Stimulated activated CD8-positive, alpha-beta memory T cell treated with anti-CD3 and anti-CD28 coated beads, Interleukin-2, amount 100 ng/mL, for 48 hours (primary cell): ENCODE results near the gene AKAP10.
A peak's percentile ranks its signal among the peaks of the same experiment; 100 is the strongest.
"Not testable (repeated sequence)": the region's sequence is repeated elsewhere in the genome, so short reads cannot be mapped to it uniquely, and the experiment has no call there.

Experiments used
- DNase-seq, 2 donors: peaks; one replicate each; pipeline ENCODE4 v3.0.0-alpha.2; 2020; ENCODE audit warnings: low read depth in 2 of 2

AKAP10 gene

DNA sequence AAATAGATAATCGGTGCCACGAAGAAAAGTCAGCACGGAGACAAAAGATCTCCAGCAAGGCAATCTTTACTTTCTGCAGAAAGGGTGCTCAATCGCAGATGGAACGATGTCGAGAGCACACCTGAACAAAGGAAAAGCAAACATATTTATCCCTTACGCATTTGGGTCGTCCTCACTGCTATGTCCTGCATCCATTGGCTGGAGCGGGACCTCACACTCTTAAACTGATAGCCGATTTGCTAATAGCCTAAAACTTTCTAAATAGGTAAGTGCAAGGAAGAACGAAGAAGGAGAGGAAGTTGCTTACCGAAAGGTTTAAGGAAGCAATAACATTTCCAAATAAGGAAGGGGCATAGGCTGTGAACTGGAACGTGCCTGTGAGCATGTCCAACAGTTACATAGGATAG, 1.2 kb upstream of the AKAP10 start:
- DNase-seq: no peak

DNA sequence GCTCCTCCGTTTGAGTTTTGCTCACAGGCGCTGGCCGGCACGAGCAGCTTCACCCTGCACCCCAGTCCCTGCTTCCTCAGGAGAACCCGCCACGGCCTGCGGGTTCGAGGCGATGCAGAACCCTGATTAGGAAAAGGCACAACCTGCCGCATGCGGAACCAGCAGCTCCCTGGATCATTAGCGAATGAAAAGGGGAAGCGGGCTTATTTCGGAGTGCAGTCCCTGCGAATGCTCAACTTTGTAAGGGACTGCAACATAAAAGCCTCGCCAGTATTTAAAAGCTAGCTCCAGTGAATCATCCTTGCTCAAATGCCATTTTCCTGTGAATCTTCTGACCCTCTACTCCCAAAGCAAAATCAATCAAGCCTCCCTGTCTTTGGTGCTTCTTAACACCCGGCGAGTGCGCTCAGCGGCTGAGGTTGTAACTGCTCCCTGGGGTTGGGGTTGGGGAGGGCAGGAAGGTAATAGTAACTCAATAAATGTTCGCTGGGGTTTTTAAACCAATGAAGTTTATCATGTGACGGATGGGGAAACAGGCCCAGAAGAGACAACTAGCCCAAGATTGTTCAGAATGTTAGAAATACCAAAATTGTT, 678 bp upstream of the AKAP10 start:
- DNase-seq: peak in 1 of 2 donors; percentile 6

DNA sequence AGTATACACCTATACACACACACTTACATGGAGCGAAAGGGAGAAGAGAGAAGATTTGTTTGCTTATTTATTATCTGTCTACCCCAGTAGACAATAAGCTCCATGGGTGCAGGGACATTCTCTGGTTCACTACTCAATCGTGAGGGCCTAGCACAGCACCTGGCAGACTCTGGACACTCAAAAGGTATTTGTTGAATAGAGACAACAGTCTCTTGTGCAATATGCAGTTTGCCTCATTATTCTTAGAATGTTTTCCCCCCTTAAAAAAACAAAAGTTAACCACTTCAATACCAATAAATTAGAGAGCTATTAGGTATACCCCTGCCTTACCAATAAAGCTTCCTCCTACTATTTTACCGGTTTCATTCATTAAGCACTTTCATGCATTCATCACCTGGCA, 2.0 kb downstream of the AKAP10 start:
- no peak for DNase-seq

DNA sequence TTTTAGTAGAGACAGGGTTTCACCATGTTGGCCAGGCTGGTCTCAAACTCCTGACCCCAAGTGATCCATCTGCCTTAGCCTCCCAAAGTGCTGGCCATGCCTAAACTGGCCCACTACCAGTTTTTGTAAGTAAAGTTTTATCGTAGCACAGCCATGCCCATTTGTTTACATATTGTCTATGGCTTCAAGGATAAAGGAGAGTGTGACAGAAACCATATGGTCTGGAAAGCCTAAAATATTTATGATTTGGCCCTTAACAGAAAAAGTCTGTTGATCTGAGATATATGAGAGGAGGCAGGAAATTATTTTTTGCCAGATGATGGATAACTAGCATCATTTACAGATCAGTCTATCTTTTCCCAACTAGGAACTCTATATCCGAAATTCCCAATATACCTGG, 4.5 kb downstream of the AKAP10 start:
- no peak for DNase-seq

DNA sequence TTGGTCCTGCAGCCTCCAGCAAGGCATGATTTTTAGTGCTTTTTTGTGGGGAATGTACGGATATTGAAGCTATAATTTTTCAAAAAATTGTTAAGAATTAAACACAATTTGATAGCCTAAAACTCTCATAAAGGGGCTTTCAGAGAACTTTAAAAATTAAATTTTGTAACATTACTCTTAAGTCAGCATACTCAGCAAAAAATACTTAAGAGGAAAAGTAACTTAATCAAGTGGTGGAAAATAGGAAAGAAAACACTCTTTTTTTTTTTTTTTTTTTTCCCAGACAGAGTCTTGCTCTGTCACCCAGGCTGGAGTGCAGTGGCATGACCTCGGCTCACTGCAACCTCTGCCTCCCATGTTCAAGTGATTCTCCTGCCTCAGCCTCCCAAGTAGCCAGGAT, 14.7 kb downstream of the AKAP10 start:
- DNase-seq: not testable (repeated sequence)

DNA sequence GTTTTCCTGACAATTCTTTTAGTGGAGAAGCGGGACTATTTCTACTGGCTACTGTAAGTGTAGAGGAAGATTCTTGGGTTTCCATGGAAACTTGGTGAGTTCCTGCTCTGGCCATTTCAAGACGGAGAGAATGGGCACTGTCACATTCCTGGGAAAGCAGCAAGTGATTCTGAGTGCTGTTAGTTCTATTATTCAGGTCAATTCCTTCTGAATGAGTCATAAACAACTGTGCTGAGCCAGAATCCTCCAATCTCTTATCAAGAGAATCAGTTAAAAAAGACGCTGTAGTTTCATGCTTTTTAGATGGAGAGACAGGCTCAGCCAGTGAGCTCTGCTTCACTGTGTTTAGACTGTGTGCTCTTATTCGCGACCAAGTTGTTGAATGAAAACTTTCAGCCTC, 19.6 kb downstream of the AKAP10 start:
- no peak for DNase-seq

DNA sequence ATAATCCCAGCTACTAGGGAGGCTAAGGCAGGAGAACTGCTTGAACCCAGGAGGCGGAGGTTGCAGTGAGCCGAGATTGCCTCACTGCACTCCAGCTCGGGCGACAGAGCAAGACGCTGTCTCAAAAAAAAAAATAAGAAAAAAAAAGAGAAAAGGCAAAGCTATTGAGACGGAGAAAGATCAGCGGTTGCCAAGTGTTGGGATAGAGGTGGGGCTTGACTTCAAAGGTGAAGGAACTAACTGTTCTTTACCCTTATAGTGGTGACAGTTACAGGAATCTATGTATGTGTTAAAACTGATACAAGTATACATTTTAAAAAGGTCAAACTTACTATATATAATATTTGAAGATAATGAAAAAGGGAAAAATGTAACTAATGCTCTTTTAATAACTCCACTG, 22.5 kb downstream of the AKAP10 start:
- no peak for DNase-seq

DNA sequence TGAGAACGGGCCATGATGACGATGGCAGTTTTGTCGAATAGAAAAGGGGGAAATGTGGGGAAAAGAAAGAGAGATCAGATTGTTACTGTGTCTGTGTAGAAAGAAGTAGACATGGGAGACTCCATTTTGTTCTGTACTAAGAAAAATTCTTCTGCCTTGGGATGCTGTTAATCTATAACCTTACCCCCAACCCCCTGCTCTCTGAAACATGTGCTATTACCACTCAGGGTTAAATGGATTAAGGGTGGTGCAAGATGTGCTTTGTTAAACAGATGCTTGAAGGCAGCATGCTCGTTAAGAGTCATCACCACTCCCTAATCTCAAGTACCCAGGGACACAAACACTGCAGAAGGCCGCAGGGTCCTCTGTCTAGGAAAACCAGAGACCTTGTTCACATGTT, 26.2 kb downstream of the AKAP10 start:
- DNase-seq: not testable (repeated sequence)

DNA sequence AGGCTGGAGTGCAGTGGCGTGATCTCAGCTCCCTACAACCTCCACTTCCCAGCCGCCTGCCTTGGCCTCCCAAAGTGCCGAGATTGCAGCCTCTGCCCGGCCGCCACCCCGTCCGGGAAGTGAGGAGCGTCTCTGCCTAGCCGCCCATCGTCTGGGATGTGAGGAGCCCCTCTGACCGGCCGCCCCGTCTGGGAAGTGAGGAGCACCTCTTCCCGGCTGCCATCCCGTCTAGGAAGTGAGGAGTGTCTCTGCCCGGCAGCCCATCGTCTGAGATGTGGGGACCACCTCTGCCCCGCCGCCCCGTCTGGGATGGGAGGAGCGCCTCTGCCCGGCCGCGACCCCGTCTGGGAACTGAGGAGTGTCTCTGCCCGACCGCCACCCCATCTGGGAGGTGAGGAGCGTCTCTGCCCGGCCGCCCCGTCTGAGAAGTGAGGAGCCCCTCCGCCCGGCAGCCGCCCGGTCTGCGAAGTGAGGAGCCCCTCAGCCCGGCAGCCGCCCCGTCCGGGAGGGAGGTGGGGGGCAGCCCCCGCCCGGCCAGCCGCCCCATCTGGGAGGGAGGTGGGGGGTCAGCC, 26.9 kb downstream of the AKAP10 start:
- not testable (repeated sequence) for DNase-seq

DNA sequence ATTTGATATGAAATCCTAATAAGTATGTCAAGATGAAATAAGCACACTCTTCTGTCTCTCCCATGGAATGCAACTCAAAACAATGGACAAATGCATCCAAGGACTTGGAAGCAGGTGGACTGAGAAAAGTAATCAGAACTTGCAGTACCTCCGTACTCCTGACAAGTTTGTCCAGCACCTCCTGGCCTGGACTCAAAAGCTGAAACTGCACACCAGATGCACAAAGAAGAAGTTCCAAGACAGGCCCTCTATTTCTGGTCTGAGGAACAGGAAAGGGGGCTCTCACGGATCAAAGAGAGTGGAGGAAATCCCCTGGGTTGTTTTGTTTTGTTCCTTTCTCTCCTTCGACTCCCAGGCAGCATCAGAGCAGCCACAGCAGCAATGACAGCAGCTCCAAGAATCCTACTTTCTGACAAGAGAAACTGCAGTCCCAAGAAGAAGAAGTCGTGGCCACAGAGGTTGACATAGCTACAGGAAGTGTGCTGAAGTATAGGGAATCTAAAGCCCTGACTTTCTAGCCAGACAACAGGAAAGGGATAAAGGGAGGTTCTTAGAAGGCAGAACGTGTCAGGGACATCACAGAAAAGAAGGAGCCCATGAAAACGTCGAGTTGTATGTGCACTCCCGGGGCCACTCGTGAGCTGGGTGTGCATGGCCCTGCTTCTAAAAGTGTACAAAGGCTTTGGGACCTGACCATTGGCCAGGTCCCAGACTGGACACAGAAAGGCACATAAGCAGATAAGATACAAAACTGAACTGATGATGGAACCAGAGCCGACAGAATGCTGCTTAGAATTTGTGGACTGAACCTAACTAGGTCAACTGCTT, 29.3 kb downstream of the AKAP10 start:
- no peak for DNase-seq

DNA sequence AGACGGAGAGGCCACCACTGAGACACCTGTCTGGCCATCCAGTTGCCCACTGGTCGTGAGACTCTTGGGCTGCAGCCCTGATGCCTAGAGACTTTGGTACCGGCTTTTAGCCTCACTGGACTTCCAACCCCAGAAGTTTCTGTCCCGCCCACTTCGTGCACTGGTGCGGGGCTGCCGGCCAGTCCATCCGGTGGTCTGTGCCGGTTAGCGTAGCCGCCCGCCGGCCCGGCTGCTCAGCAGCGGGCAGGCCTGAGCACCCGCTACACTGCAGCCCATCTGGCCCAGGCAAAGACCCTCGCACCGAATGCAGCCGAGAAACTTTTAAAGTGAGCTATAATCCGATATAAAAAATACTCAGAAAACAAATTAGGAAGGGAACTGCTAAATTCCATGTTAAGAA, 30.7 kb downstream of the AKAP10 start:
- no peak for DNase-seq

DNA sequence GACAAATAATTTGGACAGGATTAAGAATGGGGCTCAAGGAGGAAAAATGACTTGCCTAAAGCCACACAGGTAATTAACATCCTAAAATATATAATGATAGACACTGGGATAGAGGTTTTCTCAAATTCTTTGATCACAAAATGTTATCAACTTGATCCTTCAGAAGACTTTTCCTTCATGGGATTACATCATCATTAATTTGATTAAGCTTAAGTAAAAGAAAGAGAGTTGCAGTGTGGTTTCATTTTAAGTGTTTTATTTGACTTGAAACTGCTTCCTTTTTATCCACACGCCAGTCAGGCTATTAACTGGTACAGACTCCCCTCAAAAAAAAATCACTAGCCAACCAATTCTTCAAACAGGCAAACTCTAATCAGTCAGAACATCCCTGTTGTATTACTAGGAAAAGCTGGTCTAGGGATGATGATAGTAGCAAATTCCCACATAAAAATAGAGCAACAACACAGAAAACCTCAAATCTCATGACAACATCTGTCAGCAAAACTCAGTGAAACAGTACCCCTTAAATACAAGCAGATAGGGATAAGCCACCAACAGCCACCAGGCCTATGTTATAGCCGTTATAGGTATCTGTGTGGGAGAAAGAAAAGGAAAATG, 32.5 kb downstream of the AKAP10 start:
- DNase-seq: no peak

DNA sequence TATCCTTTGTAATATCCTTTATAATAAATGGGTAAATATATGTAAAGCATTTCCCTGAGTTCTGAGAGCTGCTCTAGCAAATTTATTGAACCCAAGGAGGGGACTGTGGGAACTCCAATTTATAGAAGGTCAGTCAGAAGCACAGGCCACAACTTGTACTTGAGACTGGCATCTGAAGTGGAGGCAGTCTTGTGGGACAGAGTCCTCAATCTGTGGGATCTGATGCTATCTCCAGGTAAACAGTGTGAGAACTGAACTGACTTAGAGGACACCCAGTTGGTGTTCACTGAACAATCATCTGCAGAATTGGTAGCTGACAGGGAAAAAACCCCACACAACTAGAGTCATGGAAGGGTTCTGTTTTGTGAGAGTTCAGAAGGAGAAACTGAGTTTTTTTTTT, 34.0 kb downstream of the AKAP10 start:
- no peak for DNase-seq

DNA sequence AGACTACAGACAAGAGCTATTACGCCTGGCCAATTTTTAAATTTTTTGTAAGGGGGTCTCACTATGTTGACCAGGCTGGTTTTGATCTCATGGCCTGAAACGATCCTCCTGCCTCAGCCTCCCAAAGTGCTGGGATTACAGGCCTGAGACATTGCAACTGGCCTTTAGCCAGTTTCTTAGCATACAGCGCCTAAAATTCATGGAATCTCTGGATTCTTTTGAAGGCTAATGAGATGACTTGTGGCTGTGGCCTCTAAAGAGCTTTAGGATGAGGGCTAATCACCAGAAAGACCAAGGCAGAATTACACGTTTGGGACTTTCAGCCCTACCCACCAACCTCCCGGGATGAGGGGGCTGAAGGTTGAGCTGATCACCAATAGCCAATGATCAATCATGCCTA, 34.6 kb downstream of the AKAP10 start:
- no peak for DNase-seq

DNA sequence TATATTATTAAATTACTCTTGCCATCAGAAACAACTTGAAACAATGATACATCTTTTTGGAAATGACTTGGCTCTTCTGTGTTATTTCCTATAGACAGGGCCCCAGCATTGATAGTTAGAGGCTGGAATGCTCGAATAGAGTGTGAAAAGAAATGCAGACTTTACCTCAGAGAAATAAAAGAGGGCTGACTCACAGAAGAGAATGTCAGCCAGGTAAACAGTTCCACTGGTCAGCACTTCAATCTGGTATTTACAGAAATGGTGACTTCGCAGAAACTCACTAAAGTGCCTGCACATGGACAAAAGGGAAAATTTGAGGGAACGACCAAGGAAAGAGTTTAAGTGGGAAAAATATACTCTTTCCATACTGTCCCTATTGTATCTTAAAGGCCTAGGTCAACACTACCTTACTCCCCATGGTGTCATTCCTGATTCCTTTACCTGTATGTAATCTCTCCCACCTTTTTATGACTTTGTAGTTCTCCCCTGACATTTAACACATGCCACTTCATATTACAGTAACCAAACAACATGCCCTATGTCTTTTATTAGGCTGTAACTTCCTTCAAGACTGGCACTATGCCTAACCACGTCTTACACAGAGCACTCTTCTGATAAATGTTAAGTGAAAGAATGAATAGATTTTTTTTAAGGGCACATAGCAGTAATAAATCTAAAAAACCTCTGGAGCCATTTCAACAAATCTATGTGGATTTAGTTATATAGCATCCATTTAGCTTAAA, 36.7 kb downstream of the AKAP10 start:
- no peak for DNase-seq

DNA sequence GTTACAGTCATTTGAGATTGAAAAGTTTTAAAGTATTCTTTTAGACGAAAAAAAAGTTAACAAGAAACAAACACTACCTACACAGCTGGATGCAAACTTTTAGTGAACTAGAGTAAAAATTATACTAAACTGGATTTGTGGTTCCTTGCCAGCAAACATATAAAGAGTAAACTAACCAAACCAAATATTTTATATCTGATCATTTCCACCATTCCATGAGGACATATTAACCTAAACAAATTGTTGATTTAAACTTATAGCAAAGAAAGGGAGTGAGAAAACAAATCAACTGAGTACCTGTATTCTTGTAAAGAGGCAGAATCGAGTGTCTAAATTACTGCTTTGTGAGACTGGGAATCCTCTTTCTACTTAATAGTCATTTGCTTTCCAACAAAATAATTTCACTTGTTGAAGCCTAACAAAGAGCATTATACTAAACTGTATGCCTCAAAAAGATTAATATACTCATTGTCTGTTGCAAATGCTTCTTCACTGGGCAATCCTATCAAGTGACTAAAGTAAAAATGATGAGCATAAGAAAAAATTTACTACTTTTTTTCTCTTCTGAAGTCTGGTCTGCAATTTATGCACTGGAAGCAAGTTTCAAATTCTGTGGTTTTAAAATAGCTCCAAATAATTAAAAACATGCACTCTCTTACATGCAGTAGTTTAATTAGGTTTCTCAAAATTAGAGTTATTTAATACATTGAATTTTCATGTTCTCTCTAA, 37.5 kb downstream of the AKAP10 start:
- no peak for DNase-seq

DNA sequence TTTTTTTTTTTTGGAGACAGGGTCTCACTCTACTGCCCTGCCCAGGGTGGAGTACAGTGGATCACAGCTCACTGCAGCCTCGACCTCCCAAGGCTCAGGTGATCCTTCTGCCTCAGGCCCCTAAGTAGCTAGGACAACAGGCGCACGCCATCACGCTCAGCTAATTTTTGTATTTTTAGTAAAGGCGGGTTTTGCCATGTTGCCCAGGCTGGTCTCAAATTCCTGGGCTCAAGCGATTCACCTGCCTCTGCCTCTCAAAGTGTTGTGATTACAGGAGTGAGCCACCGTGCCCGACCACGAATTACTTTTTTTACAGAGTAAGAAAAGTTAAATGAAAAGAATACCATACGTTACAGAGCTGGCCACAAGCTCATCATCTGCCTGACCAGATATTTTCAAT, 38.9 kb downstream of the AKAP10 start:
- no peak for DNase-seq

DNA sequence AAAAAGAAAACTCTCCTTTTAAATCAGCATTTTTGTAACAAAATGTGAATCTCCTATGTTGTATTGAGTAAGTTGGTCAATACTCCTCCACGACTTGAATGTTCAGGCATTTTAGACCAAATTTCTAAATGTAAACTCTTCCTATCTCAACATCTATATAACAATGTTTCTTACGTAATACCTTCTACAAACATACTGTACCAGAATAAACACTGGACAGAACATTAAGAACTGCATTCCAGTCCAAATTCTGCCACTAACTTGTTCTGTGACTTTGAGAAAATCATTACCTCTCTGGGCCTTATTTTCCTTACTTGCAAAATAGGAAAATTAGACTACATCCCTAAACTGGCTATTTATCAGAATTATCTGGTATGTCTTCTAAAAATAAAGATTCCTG, 40.1 kb downstream of the AKAP10 start:
- no peak for DNase-seq

DNA sequence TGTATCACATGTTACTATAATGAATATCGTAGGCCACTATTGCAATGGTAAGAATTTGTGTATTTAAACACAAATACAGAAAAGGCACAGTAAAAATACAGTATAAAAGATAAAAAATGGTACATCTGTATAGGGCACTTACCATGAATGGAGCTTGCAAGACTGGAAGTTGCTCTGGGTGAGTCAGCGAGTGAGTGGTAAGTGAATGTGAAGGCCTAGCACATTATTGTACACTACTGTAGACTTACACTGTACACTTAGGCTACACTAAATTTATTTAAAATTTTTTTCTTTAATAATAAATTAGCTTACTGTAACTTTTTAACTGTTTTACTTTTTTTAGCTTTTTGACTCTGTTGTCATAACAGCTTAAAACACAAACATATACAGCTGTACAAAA, 42.5 kb downstream of the AKAP10 start:
- DNase-seq: no peak

DNA sequence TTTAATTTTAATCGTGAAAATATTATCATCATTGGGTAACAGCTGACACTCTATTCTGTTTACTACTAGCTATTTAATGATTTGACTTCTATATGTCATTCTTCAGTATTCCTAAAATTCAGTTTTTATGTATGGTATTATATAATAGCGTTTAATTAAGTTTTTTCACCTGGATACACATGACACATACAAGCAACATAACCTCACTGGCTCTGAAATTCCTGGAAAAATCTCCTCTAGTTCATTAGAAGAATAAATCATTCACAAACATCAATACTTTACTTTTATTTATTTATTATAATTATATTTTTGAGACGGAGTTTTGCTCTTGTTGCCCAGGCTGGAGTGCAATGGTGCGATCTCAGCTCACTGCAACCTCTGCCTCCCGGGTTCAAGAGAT, 44.0 kb downstream of the AKAP10 start:
- no peak for DNase-seq

DNA sequence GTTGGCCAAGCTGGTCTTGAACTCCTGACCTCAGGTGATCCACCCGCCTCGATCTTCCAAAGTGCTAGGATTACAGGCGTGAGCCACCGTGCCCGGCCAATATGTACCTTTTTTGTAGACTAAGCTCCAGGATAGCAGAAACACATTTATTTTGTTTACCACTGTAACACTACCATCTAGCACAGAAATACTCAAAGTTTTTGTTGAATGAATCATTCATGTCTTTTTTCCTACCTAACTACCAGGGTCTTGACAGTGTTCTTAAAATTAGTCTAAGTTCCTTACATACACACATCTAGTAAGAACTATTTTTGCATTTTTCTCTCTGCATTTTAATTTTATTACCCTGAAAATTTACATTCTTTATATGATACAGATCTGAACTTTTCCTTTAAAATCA, 44.4 kb downstream of the AKAP10 start:
- DNase-seq: no peak
